Frontal cortex (tissue), 4 donors: Measurements from ENCODE around the gene DCDC1. TPM values are rescaled to one million over a fixed set of nuclear protein-coding genes. Genes with fewer than 3 reads are reported as not detected.

Experiments
- DNase-seq, 2 donors: peaks; one replicate each; pipeline ENCODE4 v3.0.0; 2012; ENCODE audit warnings: low spot score in 2 of 2
- FAIRE-seq: peaks from 2 replicates; lab custom pipeline; 2012; peaks lifted over from hg19 to GRCh38; lab: Jason Lieb, UNC
- total RNA-seq: library from RNA; depleted of rRNA; stranded (reverse); fragments of >200 nt; gene quantifications from one replicate; pipeline ENCODE4 v1.2.3, GENCODE V29; 2014
- donor health status: control.
- donor health status: control.
- donor health status: control.

DCDC1 gene
- total RNA-seq, 1 donor from 2014 or later, result 2.4 TPM

- DNase-seq (no peak), FAIRE-seq (no peak)
Observed at GRCh38 chr11:30938171-30938570, 431.4 kb downstream of the DCDC1 start.

- DNase-seq (no peak), FAIRE-seq (no peak)
Observed at GRCh38 chr11:30936491-30936890, 433.0 kb downstream of the DCDC1 start.

- DNase-seq (no peak), FAIRE-seq (no peak)
Observed at GRCh38 chr11:30935861-30936260, 433.7 kb downstream of the DCDC1 start.

- no peak for FAIRE-seq
Observed at GRCh38 chr11:30926130-30926529, 443.4 kb downstream of the DCDC1 start.

GRCh38 chr11:30921811-30922210 is 447.7 kb downstream of the DCDC1 start:
- no peak for FAIRE-seq

More at GRCh38 chr11:30926130-30926529, 443.4 kb downstream of the DCDC1 start:
- no peak for DNase-seq

GRCh38 chr11:30919389-30920152 is 450.0 kb downstream of the DCDC1 start:
- no peak for FAIRE-seq

More at GRCh38 chr11:30921811-30922210, 447.7 kb downstream of the DCDC1 start:
- no peak for DNase-seq

GRCh38 chr11:30917859-30918478 is 451.6 kb downstream of the DCDC1 start:
- DNase-seq, result peak; percentile 1 to 22
- FAIRE-seq, result peak; percentile 37

More at GRCh38 chr11:30919389-30920152, 450.0 kb downstream of the DCDC1 start:
- no peak for DNase-seq

GRCh38 chr11:30917266-30917665 is 452.3 kb downstream of the DCDC1 start:
- FAIRE-seq, result no peak

GRCh38 chr11:30916764-30917163 is 452.8 kb downstream of the DCDC1 start:
- FAIRE-seq (no peak), DNase-seq (no peak)

More at GRCh38 chr11:30917266-30917665, 452.3 kb downstream of the DCDC1 start:
- DNase-seq, result no peak

- FAIRE-seq, result no peak
- peak in 1 of 2 donors; percentile 37 for DNase-seq
Observed at GRCh38 chr11:30914143-30914762, 455.3 kb downstream of the DCDC1 start.

GRCh38 chr11:30911247-30911646 is 458.3 kb downstream of the DCDC1 start:
- no peak for FAIRE-seq
- no peak for DNase-seq

- DNase-seq (no peak), FAIRE-seq (no peak)
Observed at GRCh38 chr11:30908857-30909256, 460.7 kb downstream of the DCDC1 start.

GRCh38 chr11:30908272-30908671 is 461.3 kb downstream of the DCDC1 start:
- DNase-seq (no peak), FAIRE-seq (no peak)

GRCh38 chr11:30902929-30903328 is 466.6 kb downstream of the DCDC1 start:
- DNase-seq (no peak), FAIRE-seq (no peak)

- DNase-seq (no peak), FAIRE-seq (no peak)
Observed at GRCh38 chr11:30895046-30895445, 474.5 kb downstream of the DCDC1 start.

- no peak for DNase-seq
- FAIRE-seq, result no peak
Observed at GRCh38 chr11:30893318-30893717, 476.2 kb downstream of the DCDC1 start.

GRCh38 chr11:30889143-30889794 is 480.3 kb downstream of the DCDC1 start:
- no peak for FAIRE-seq
- no peak for DNase-seq

GRCh38 chr11:30879322-30880005 is 490.1 kb downstream of the DCDC1 start:
- no peak for DNase-seq
- FAIRE-seq, result no peak

- no peak for FAIRE-seq
- no peak for DNase-seq
Observed at GRCh38 chr11:30878400-30878799, 491.1 kb downstream of the DCDC1 start.
